Caco-2 (cell line): ENCODE data around the gene PPM1H. TPM values are rescaled to one million over a fixed set of nuclear protein-coding genes. Genes with fewer than 3 reads are reported as not detected.

Experiments
- BruUV-seq: library from RNA; stranded (reverse); fragments of 400-500 nt; replicated peaks from 2 replicates; lab custom pipeline; 2021; lab: Mats Ljungman, UMichigan
- CTCF ChIA-PET: fragments of 300-600 bp; sonication (Branson Sonifier 250); formaldehyde crosslinking; loops from one replicate; lab custom pipeline; 2022; ENCODE audit warnings: antibody characterized with exemption; lab: Charles Lee
- POLR2A ChIA-PET: fragments of 300-600 bp; sonication (Branson Sonifier 250); formaldehyde crosslinking; loops from one replicate; lab custom pipeline; 2022; ENCODE audit warnings: antibody characterized with exemption; lab: Charles Lee
- DNase-seq, 2 experiments: peaks; one replicate each; pipeline versions ENCODE4 v3.0.0 to v3.0.0-alpha.2; 2020 to 2022
- H3K27me3 ChIP-seq: replicated peaks from 2 replicates; pipeline ENCODE4 v1.6.0; 2011; ENCODE audit warnings: low read length; ENCODE audit not compliant: control insufficient read depth, insufficient read depth
- H3K36me3 ChIP-seq: 2 replicates; pipeline ENCODE4 v1.5.1; 2011; ENCODE audit warnings: low read length; ENCODE audit not compliant: control insufficient read depth, insufficient read depth
- H3K4me1 ChIP-seq: fragments of 250-450 bp; sonication (Bioruptor Pico); 2 replicates; pipeline ENCODE4 v1.5.1; 2020; ENCODE audit warnings: mild to moderate bottlenecking
- H3K4me3 ChIP-seq: 2 replicates; pipeline ENCODE4 v1.5.1; 2011; ENCODE audit warnings: low read depth, mild to moderate bottlenecking, control low read depth, low read length
- H3K9me3 ChIP-seq: fragments of 250-450 bp; sonication (Bioruptor Pico); 2 replicates; pipeline ENCODE4 v1.5.1; 2020; ENCODE audit warnings: mild to moderate bottlenecking, moderate library complexity
- H3K27ac Mint-ChIP-seq: one replicate; pipeline ENCODE4 v1.8.0; 2022; ENCODE audit warnings: mixed read lengths; ENCODE audit not compliant: unreplicated experiment
- H3K27me3 Mint-ChIP-seq: one replicate; pipeline ENCODE4 v1.8.0; 2022; ENCODE audit warnings: mixed read lengths; ENCODE audit not compliant: insufficient read depth, unreplicated experiment
- H3K36me3 Mint-ChIP-seq: one replicate; pipeline ENCODE4 v1.8.0; 2022; ENCODE audit warnings: mild to moderate bottlenecking, mixed read lengths; ENCODE audit not compliant: insufficient read depth, unreplicated experiment
- H3K4me1 Mint-ChIP-seq: one replicate; pipeline ENCODE4 v1.8.0; 2022; ENCODE audit warnings: low read depth, mixed read lengths; ENCODE audit not compliant: unreplicated experiment
- H3K4me3 Mint-ChIP-seq: one replicate; pipeline ENCODE4 v1.8.0; 2022; ENCODE audit warnings: mild to moderate bottlenecking, moderate library complexity, mixed read lengths; ENCODE audit not compliant: unreplicated experiment
- H3K9me3 Mint-ChIP-seq: one replicate; pipeline ENCODE4 v1.8.0; 2022; ENCODE audit warnings: mixed read lengths; ENCODE audit not compliant: unreplicated experiment
- CTCF ChIP-seq, 2 experiments: fragments of 200-600 bp in 1 of 2; IDR thresholded peaks; 1 replicate in 1 of 2; 2 replicates in 1 of 2; pipeline versions ENCODE4 v1.5.1 to v1.8.0; 2011 to 2022; ENCODE audit warnings: antibody characterized with exemption in 1 of 2, control low read depth in 1 of 2, inconsistent platforms in 1 of 2, low read depth in 1 of 2, low read length in 1 of 2, mild to moderate bottlenecking in 1 of 2, moderate library complexity in 1 of 2; ENCODE audit not compliant: insufficient read depth in 1 of 2, severe bottlenecking in 1 of 2, unreplicated experiment in 1 of 2
- intact Hi-C: fragments of 100-400 bp; cut with micrococcal nuclease; formaldehyde crosslinking; loops from one replicate; pipeline ENCODE4 v1.10.0; 2022; ENCODE audit not compliant: unreplicated experiment
- total RNA-seq: library from RNA; stranded (reverse); gene quantifications from 2 replicates; pipeline ENCODE4 v1.2.3, GENCODE V29; 2022

PPM1H gene
- total RNA-seq, 1 experiment from 2014 or later, result 151 TPM

- DNase-seq, result no peak
- Mint-ChIP-seq H3K4me1 (peaks cover 45% of the 10 kb centered on the region), H3K27ac (peak overlapping the region; percentile 92), H3K36me3 (peaks cover 59% of the 10 kb centered on the region), H3K4me3 (no peak overlapping the region), H3K9me3 (no peaks in the 10 kb centered on the region), H3K27me3 (no peaks in the 10 kb centered on the region)
- CTCF ChIA-PET, result no interaction called here
- TF ChIP-seq CTCF (IDR thresholded peaks at IDR 0.05; ENCODE audit: insufficient read depth in 1 of 2, low read depth in 1 of 2, low read length in 1 of 2, severe bottlenecking in 1 of 2, unreplicated experiment in 1 of 2), result no peak
- Histone ChIP-seq H3K9me3 (no peaks in the 10 kb centered on the region), H3K27me3 (no peaks in the 10 kb centered on the region), H3K36me3 (no peaks in the 10 kb centered on the region; the same call in 1 of the 2 replicates), H3K4me3 (no peak overlapping the region), H3K4me1 (peaks cover 65% of the 10 kb centered on the region)
- intact Hi-C loops, result no loop called here
- no TSS peak for BruUV-seq
- POLR2A ChIA-PET, result interaction anchor here (1.4 kb wide), 1 partner anchor 42 kb away, joined by 5 read pairs; the partner anchor contains the start of gene PPM1H
Measured at GRCh38 chr12:62893276-62893675, 41.7 kb downstream of the PPM1H start.

DNA sequence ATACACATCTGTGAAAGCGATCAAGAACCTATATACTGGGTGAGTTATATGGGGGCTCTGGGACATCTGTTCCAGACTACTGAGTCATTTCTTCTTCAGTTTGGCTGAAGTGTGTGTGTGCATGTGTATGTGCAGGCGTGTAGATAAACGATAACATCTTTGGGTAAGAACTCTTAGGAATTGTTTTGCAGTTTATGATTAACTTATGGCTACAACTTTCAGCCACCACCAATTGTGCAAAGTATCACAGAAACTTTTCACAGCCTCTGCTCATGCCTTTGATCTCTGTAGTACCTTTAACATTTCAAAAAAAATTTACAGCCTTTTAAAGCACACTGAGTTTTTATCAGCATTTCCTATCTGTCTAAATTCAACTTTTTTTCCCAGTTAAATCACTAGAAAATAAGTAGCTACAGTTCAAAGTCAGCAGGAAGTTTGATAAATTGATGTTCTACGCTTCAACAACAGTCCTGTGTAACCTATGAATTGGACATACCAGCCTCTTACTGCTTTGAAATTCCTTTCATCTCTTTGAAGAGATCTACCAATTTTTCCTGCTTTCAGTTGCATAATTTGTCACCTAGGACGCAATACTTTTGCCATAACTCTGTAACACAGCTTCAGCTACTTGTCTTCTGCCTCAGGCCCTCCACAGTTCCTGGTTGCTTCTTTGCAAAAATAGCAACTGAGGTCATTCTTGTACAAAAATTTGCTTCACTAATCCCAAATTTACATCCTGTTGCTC is 43.0 kb downstream of the PPM1H start:
- peak; percentile 75 to 76 for DNase-seq

More for the DNA sequence above, 43.0 kb downstream of the PPM1H start:
- peaks cover 74% of the 10 kb centered on the region for H3K4me1 ChIP-seq
- 0 out of 2 replicates have a peak, but pooled peaks cover 3% of the 10 kb centered on the region for H3K36me3 ChIP-seq
- Mint-ChIP-seq H3K4me3 (peak overlapping the region; percentile 56), H3K27me3 (no peaks in the 10 kb centered on the region), H3K36me3 (peaks cover 62% of the 10 kb centered on the region), H3K27ac (peak overlapping the region; percentile 92), H3K4me1 (peaks cover 58% of the 10 kb centered on the region), H3K9me3 (peaks cover 11% of the 10 kb centered on the region)
- intact Hi-C loops, result loop anchor here (1.0 kb wide), 9 partner anchors 8 to 177 kb away; partner anchors contain the start of gene PPM1H
- BruUV-seq, result no TSS peak
- no peak for TF ChIP-seq CTCF (IDR thresholded peaks at IDR 0.05; ENCODE audit: insufficient read depth in 1 of 2, low read depth in 1 of 2, low read length in 1 of 2, severe bottlenecking in 1 of 2, unreplicated experiment in 1 of 2)
- no peaks in the 10 kb centered on the region for H3K9me3 ChIP-seq
- ChIA-PET POLR2A (interaction anchor here (1.0 to 1.4 kb wide), 3 partner anchors 26 to 48 kb away, joined by 3 to 5 read pairs (median 5); partner anchors contain the start of gene PPM1H), CTCF (interaction anchor here (0.6 to 1.3 kb wide), 3 partner anchors 40 to 177 kb away, joined by 3 to 10 read pairs (median 4); no protein-coding TSS in a partner anchor)
- H3K27me3 ChIP-seq, result no peaks in the 10 kb centered on the region
- no peak overlapping the region for H3K4me3 ChIP-seq
